H9 (cell line): ENCODE measurements around the gene MALT1. TPM values are rescaled to one million over a fixed set of nuclear protein-coding genes. Genes with fewer than 3 reads are reported as not detected.

Source experiments
- DNase-seq: peaks from one replicate; pipeline ENCODE4 v3.0.0-alpha.2; 2017
- H2AFZ ChIP-seq: one replicate; pipeline ENCODE4 v1.6.1; 2013; ENCODE audit warnings: mild to moderate bottlenecking, low read length, control low read depth, moderate library complexity
- H2AK5ac ChIP-seq: 2 replicates; pipeline ENCODE4 v1.6.1; 2013; ENCODE audit warnings: low read length, control low read depth, mixed read lengths; ENCODE audit not compliant: insufficient read length
- H2BK120ac ChIP-seq: one replicate; pipeline ENCODE4 v1.6.1; 2013; ENCODE audit warnings: low read depth, mild to moderate bottlenecking, low read length, control low read depth, inconsistent platforms; ENCODE audit not compliant: poor library complexity, severe bottlenecking
- H2BK12ac ChIP-seq: 2 replicates; pipeline ENCODE4 v1.6.1; 2013; ENCODE audit warnings: low read length, control low read depth, mixed read lengths, low read depth; ENCODE audit not compliant: insufficient read length
- H2BK15ac ChIP-seq: 2 replicates; pipeline ENCODE4 v1.6.1; 2013; ENCODE audit warnings: low read depth, low read length, control low read depth
- H2BK20ac ChIP-seq: one replicate; pipeline ENCODE4 v1.6.1; 2013; ENCODE audit warnings: low read depth, mild to moderate bottlenecking, low read length, control low read depth, inconsistent platforms; ENCODE audit not compliant: poor library complexity, severe bottlenecking
- H2BK5ac ChIP-seq: 2 replicates; pipeline ENCODE4 v1.6.1; 2013; ENCODE audit warnings: low read length, control low read depth, mixed read lengths; ENCODE audit not compliant: insufficient read length
- H3K14ac ChIP-seq: 2 replicates; pipeline ENCODE4 v1.6.1; 2013; ENCODE audit warnings: low read length, control low read depth; ENCODE audit not compliant: insufficient read depth
- H3K18ac ChIP-seq: 2 replicates; pipeline ENCODE4 v1.6.1; 2013; ENCODE audit warnings: low read depth, mild to moderate bottlenecking, mixed read lengths, low read length, control low read depth; ENCODE audit not compliant: insufficient read length
- H3K23ac ChIP-seq: 2 replicates; pipeline ENCODE4 v1.6.1; 2013; ENCODE audit warnings: low read length, control low read depth, mixed read lengths, low read depth; ENCODE audit not compliant: insufficient read length
- H3K23me2 ChIP-seq: 2 replicates; pipeline ENCODE4 v1.6.1; 2013; ENCODE audit warnings: low read depth, mild to moderate bottlenecking, mixed read lengths, low read length, control low read depth; ENCODE audit not compliant: insufficient read length, poor library complexity, severe bottlenecking
- H3K27ac ChIP-seq: 2 replicates; pipeline ENCODE4 v1.5.1; 2013; ENCODE audit warnings: low read length, control low read depth, mixed read lengths, low read depth; ENCODE audit not compliant: insufficient read length
- H3K27me3 ChIP-seq: 2 replicates; pipeline ENCODE4 v1.6.1; 2013; ENCODE audit warnings: low read length, control low read depth, inconsistent platforms; ENCODE audit not compliant: insufficient read depth
- H3K4ac ChIP-seq: 2 replicates; pipeline ENCODE4 v1.6.1; 2013; ENCODE audit warnings: low read depth, mild to moderate bottlenecking, control low read depth, inconsistent platforms, low read length, moderate library complexity
- H3K4me1 ChIP-seq: 2 replicates; pipeline ENCODE4 v1.6.1; 2013; ENCODE audit warnings: low read length, control low read depth, inconsistent platforms; ENCODE audit not compliant: insufficient read depth
- H3K4me2 ChIP-seq: 2 replicates; pipeline ENCODE4 v1.6.1; 2013; ENCODE audit warnings: low read length, control low read depth, mixed read lengths; ENCODE audit not compliant: insufficient read length, insufficient read depth
- H3K56ac ChIP-seq: 2 replicates; pipeline ENCODE4 v1.6.1; 2013; ENCODE audit warnings: low read depth, mild to moderate bottlenecking, mixed read lengths, low read length, control low read depth; ENCODE audit not compliant: insufficient read length
- H3K79me1 ChIP-seq: 2 replicates; pipeline ENCODE4 v1.6.1; 2013; ENCODE audit warnings: low read depth, mild to moderate bottlenecking, moderate library complexity, low read length, control low read depth, inconsistent platforms; ENCODE audit not compliant: insufficient read depth, poor library complexity, severe bottlenecking
- H3K79me2 ChIP-seq: 2 replicates; pipeline ENCODE4 v1.6.1; 2013; ENCODE audit warnings: low read length, control low read depth, inconsistent platforms; ENCODE audit not compliant: insufficient read depth
- H3K9ac ChIP-seq: 2 replicates; pipeline ENCODE4 v1.6.1; 2013; ENCODE audit warnings: low read length, control low read depth, mixed read lengths; ENCODE audit not compliant: insufficient read length; ENCODE audit errors: extremely low read depth
- H3K9me3 ChIP-seq: one replicate; pipeline ENCODE4 v1.6.1; 2013; ENCODE audit warnings: low read depth, low read length, inconsistent platforms; ENCODE audit not compliant: control insufficient read depth
- H3T11ph ChIP-seq: one replicate; pipeline ENCODE4 v1.6.1; 2013; ENCODE audit warnings: mild to moderate bottlenecking, low read length, control low read depth, inconsistent platforms
- H4K20me1 ChIP-seq: one replicate; pipeline ENCODE4 v1.6.1; 2013; ENCODE audit not compliant: control insufficient read depth, insufficient read length, insufficient read depth
- H4K5ac ChIP-seq: 2 replicates; pipeline ENCODE4 v1.6.1; 2013; ENCODE audit warnings: low read depth, mild to moderate bottlenecking, mixed read lengths, low read length, control low read depth; ENCODE audit not compliant: insufficient read length
- H4K8ac ChIP-seq: replicated peaks from 2 replicates; pipeline ENCODE4 v1.6.1; 2013; ENCODE audit warnings: low read length, control low read depth, mixed read lengths, low read depth; ENCODE audit not compliant: insufficient read length
- H4K91ac ChIP-seq: 2 replicates; pipeline ENCODE4 v1.6.1; 2013; ENCODE audit warnings: low read depth, mild to moderate bottlenecking, moderate library complexity, mixed read lengths, low read length, control low read depth; ENCODE audit not compliant: insufficient read length
- H3K27ac Mint-ChIP-seq, 3 experiments: 2 replicates in 2 of 3; 3 replicates in 1 of 3; pipeline ENCODE4 v1.8.0; 2020 to 2021; ENCODE audit warnings: mixed read lengths in 3 of 3, mild to moderate bottlenecking in 1 of 3, moderate library complexity in 1 of 3
- H3K27me3 Mint-ChIP-seq: 2 replicates; pipeline ENCODE4 v1.8.0; 2021; ENCODE audit warnings: low read depth, mild to moderate bottlenecking, moderate library complexity, mixed read lengths
- H3K36me3 Mint-ChIP-seq, 3 experiments: 2 replicates in 2 of 3; 3 replicates in 1 of 3; pipeline ENCODE4 v1.8.0; 2020 to 2021; ENCODE audit warnings: low read depth in 3 of 3, mixed read lengths in 3 of 3; ENCODE audit not compliant: insufficient read depth in 1 of 3
- H3K4me1 Mint-ChIP-seq, 2 experiments: 2 replicates each; pipeline ENCODE4 v1.8.0; 2020; ENCODE audit warnings: mixed read lengths in 2 of 2
- H3K4me3 Mint-ChIP-seq, 2 experiments: 2 replicates in 1 of 2; 3 replicates in 1 of 2; pipeline ENCODE4 v1.8.0; 2020 to 2021; ENCODE audit warnings: mild to moderate bottlenecking in 2 of 2, mixed read lengths in 2 of 2, moderate library complexity in 1 of 2
- H3K9me3 Mint-ChIP-seq, 2 experiments: 2 replicates in 1 of 2; 3 replicates in 1 of 2; pipeline ENCODE4 v1.8.0; 2020; ENCODE audit warnings: mild to moderate bottlenecking in 2 of 2, mixed read lengths in 2 of 2, moderate library complexity in 1 of 2
- WGBS: extraction: QIAGEN DNeasy Blood & Tissue Kit; methylation state at CpG from one replicate; pipeline ENCODE4 v1.1.7; 2013; ENCODE audit warnings: missing lambda C conversion rate, low lambda C conversion rate, mixed read lengths; ENCODE audit not compliant: insufficient read length; ENCODE audit errors: extremely low coverage; 5-methylcytosine and 5-hydroxymethylcytosine counted together
- total RNA-seq: library from RNA; stranded (reverse); gene quantifications from 2 replicates; pipeline ENCODE4 v1.2.1, GENCODE V29; 2021
- TF ChIP-seq, protein P1 (sequence below): fragments of 200-600 bp; sonication (generic); conservative IDR thresholded peaks from 3 replicates; pipeline ENCODE4 v1.8.0; 2021; ENCODE audit warnings: antibody characterized with exemption, mild to moderate bottlenecking

The MALT1 gene
- total RNA-seq, 1 experiment from 2014 or later, result 18.1 TPM

DNA sequence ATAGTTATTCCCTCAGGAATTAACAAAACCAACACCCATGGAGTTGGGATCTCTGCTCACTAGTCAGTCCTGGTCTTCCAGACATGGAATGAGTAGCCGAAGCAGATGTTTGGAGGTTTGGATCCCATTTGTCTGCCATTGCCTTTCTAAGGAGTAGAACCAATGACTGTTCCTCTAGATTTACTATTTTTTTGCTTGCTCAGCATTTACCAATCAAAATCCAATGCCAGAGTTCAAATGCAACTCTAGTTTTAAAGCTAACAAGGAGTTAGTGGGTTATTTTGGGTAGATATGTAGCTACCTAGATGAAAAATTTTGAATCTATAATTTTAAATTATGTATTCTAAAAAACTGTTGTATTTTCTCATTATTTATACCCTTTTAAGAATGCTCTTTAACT, 62.6 kb downstream of the MALT1 start:
- Histone ChIP-seq H2BK20ac (no peak overlapping the region), H3K79me1 (no peaks in the 10 kb centered on the region), H2AK5ac (no peak overlapping the region), H4K5ac (no peak overlapping the region), H3K23me2 (no peaks in the 10 kb centered on the region), H3K27ac (no peak overlapping the region), H3K27me3 (no peaks in the 10 kb centered on the region; the same call in 1 of the 2 replicates), H4K8ac (no peak overlapping the region), H2BK12ac (no peak overlapping the region), H3K18ac (no peak overlapping the region), H3K4me1 (no peaks in the 10 kb centered on the region), H3K9ac (no peak overlapping the region), H2AFZ (no peak overlapping the region), H3K9me3 (no peaks in the 10 kb centered on the region), H3K79me2 (no peaks in the 10 kb centered on the region), H4K91ac (no peak overlapping the region), H4K20me1 (no peaks in the 10 kb centered on the region), H3K14ac (no peak overlapping the region), H2BK15ac (no peak overlapping the region), H3K56ac (no peak overlapping the region), H2BK5ac (no peak overlapping the region), H2BK120ac (no peak overlapping the region), H3T11ph (no peak overlapping the region), H3K23ac (no peak overlapping the region), H3K4ac (no peak overlapping the region), H3K4me2 (no peak overlapping the region)
- Mint-ChIP-seq H3K9me3 (no peaks in the 10 kb centered on the region), H3K27ac (no peak overlapping the region), H3K27me3 (no peaks in the 10 kb centered on the region), H3K36me3 (peaks cover 0 to 33% (median 31%) of the 10 kb centered on the region in 3 experiments; a peak in 6 of 7 replicates), H3K4me3 (no peak overlapping the region), H3K4me1 (no peaks in the 10 kb centered on the region)
- DNase-seq, result no peak
- TF ChIP-seq, protein P1, sequence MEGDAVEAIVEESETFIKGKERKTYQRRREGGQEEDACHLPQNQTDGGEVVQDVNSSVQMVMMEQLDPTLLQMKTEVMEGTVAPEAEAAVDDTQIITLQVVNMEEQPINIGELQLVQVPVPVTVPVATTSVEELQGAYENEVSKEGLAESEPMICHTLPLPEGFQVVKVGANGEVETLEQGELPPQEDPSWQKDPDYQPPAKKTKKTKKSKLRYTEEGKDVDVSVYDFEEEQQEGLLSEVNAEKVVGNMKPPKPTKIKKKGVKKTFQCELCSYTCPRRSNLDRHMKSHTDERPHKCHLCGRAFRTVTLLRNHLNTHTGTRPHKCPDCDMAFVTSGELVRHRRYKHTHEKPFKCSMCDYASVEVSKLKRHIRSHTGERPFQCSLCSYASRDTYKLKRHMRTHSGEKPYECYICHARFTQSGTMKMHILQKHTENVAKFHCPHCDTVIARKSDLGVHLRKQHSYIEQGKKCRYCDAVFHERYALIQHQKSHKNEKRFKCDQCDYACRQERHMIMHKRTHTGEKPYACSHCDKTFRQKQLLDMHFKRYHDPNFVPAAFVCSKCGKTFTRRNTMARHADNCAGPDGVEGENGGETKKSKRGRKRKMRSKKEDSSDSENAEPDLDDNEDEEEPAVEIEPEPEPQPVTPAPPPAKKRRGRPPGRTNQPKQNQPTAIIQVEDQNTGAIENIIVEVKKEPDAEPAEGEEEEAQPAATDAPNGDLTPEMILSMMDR, result no peak
- WGBS, result no CpG with 5 or more reads among the region's 1 CpG
